Activated CD8-positive, alpha-beta memory T cell treated with anti-CD3 and anti-CD28 coated beads for 1 hour (primary cell): ENCODE data around the gene SLC9C1.

Experiments
- DNase-seq, 2 donors: peaks; one replicate each; pipeline ENCODE4 v3.0.0-alpha.2; 2020; ENCODE audit warnings: low read depth in 1 of 2; ENCODE audit errors: extremely low read depth in 1 of 2

SLC9C1 gene

GRCh38 chr3:112115806-112116383 is 178.1 kb downstream of the SLC9C1 start:
- DNase-seq = no peak

- DNase-seq = no peak
Observed at GRCh38 chr3:112115161-112115739, 178.8 kb downstream of the SLC9C1 start.

DNA sequence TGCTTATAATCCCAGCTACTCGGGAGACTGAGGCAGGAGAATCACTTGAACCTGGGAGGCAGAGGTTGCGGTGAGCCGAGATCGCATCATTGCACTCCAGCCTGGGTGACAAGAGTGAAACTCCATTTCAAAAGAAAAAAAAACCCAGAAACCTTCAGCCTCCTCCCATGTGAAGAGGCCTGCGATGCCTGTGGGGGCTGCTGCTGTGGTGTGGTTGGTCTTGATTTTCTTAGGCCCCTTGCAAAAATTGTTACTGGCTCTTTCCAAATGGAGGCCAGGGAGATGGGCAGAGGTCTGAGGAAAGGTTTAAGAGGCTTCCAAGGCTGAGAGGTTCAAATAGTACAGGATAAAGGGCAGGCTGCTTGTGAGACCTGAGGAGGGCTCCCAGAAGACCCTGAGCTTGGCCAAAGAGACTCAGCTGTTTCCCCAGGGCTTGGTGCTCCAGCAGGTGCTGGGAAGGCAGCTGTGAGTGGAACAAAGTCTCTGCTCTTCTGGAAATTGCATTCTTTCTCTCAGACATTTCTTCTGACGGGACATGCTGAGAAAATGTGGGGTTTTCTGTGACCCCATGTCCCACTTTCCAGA is 179.3 kb downstream of the SLC9C1 start:
- DNase-seq = no peak

DNA sequence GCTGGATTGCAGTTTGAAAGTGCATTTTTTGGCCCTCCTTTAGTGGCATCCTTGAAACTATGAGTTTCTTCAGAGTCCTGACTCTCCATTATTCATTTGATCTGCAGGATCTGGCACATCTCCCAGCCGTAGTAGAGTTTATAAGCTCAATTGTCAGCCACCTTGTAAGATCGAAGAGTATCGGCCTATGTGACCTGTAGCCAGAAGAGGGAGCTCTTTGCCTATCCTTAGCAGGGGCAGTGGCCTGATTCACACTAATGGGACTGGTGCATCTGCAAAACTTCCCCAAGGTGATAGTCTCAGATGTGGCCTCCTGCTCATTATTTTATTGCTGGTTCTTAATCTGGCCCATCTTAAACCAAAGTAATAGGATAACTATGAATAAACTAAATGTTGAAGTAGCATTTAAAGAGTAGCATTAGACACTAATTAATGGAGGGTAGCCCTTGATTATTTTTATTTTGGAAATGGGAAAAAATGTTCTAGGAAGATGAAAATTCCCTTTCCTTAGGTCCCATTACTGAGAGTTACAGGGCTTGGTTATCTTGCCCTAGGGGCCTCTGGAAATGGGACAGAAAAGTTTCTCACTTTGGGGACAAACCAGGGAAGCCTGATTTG is 182.1 kb downstream of the SLC9C1 start:
- DNase-seq = peak; percentile 16 to 33

DNA sequence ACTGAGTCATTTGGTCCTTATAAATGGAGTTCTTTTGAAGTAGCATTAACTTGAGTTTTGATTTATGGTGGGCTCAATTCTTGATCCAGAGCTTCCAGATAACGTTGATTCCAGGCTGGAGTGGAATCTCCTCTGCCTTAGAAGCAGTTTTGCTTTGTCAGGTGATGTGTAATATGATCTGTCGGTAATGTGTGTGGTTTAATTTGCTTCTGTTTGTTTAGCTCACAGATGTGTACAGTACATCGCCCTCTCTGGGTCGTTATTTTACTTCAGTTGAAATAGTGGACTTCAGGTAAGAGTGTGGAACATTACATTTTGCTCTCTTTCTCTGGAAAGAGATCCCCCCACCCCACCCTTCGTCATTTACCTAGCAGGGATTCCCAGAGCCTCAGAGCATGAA is 184.7 kb downstream of the SLC9C1 start:
- DNase-seq = no peak

DNA sequence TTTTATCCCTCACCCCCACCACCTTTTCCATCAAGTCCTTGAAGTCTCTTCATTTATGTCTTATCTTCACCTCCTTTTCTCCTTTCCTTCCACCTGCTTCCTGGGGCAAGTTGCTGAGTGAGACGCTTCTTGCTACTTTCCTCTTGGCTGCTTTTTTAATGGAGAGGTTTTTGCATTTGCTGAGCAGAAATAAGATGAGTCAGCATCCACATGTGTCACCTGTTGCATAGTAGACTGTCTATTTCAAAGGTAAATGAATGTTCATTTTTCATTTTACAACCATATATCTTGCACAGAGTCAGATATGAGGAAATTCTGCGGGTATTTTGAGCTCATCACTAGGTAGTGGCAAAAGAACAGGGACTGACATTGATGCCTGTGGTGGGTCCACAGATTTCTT is 189.2 kb downstream of the SLC9C1 start:
- no peak for DNase-seq

DNA sequence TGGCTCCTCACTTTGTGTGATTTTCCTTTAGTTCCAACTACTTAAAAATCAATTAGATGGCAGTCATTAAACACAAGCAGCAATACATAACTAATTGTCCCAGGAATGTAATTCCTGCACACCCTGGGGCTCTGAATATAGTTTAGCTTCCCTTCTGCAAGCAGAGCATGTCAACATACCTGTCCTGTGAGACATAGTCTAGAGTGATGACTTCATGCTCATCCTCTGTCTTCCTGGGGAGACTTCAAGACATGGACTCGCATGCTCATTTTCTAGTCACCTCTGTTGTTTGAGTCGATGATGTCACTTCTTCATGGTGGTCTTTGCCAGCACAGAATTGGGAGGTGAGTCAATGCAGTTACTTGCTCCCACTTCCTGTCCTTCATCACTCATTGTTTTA is 192.1 kb downstream of the SLC9C1 start:
- DNase-seq = no peak

GRCh38 chr3:112097378-112097777 is 196.6 kb downstream of the SLC9C1 start:
- DNase-seq = no peak

DNA sequence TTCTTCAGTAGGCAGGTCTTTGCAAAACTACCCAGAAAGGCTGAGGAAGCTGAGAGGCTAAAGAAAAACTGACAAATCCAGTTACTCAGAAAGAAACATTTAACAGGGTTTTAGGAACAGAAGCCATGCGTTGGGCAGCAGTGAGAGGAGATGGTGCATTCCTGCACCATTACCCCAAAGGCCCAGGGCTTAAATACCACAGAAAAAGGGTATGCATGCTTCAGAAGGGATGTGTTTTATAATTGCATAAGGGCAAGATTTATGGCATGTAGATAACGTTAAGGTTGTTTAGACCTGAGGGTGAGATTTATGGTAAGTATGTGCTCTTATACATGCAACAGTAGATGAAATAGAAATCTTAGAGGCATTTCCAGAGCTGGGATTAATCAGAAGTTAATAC is 197.8 kb downstream of the SLC9C1 start:
- DNase-seq = no peak

GRCh38 chr3:112095731-112096130 is 198.3 kb downstream of the SLC9C1 start:
- DNase-seq = no peak

DNA sequence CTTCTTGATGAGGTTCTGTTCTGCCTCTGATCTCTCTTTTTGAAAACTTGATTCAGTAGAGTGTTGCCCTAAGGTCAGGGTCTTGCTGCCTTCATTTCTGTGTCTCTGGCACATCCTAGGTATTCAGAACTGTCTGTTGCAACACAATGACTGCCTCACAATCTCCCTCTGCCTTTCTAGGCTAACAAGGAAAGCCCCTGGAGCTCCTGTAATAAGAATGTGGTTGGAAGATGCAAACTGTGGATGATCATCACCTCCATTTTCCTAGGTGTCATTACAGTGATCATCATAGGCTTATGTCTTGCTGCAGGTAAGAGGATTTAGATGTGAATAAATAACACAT is 200.9 kb downstream of the SLC9C1 start:
- no peak for DNase-seq

GRCh38 chr3:112092496-112093179 is 201.4 kb downstream of the SLC9C1 start:
- no peak for DNase-seq

DNA sequence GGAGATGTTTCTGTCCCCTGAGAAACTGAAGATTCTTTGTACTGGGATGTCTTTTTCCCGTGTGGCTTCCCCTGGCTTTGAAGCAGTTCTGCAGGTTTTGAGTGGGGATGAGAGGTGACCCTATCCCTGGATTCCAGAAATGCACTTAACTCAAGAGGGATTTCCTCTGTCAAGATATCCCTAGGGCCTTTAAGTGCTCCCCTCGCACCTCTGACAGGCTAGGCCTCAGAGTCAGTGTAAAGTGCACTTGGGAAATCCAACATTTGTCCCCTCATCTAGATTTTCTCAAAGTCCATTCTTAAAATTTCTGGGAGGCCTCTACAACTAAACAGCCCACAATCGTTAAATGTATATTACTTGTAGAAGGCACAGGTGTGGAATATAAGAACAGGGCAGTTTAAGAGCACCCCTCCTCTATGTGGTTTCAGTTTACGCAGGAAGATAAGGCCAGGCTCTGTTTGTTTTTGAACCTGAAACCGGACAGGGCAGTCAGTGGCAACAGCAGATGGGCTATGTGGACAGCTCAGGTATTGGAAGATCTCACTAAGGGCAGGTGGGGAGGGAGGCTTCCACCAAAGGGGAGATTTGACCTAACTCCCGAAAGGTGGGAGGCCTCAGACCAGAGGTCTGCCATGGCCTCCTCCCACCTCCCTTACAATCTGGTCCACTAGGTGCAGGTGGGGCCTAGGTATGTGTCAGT is 203.0 kb downstream of the SLC9C1 start:
- no peak for DNase-seq
